HEK293T (cell line): ENCODE data around the gene CELF2.

Experiments used
- ELF4 ChIP-seq: fragments of 450-650 bp; IDR thresholded peaks from 2 replicates; pipeline ENCODE4 v1.6.1; 2017; ENCODE audit warnings: antibody characterized with exemption
- FOXK2 ChIP-seq: fragments of 450-650 bp; IDR thresholded peaks from 2 replicates; pipeline ENCODE4 v1.6.1; 2016; ENCODE audit warnings: mild to moderate bottlenecking
- HDGF ChIP-seq: fragments of 450-650 bp; IDR thresholded peaks from 2 replicates; pipeline ENCODE4 v1.6.1; 2017; ENCODE audit warnings: antibody characterized with exemption, borderline replicate concordance
- LEF1 ChIP-seq: fragments of 450-650 bp; IDR thresholded peaks from 2 replicates; pipeline ENCODE4 v1.6.1; 2017; ENCODE audit warnings: mild to moderate bottlenecking, borderline replicate concordance
- SP1 ChIP-seq: fragments of 450-650 bp; IDR thresholded peaks from 2 replicates; pipeline ENCODE4 v1.6.1; 2017
- SUZ12 ChIP-seq: fragments of 450-650 bp; IDR thresholded peaks from 2 replicates; pipeline ENCODE4 v1.6.1; 2016; ENCODE audit warnings: mild to moderate bottlenecking
- ZNF384 ChIP-seq: fragments of 450-650 bp; IDR thresholded peaks from 2 replicates; pipeline ENCODE4 v1.6.1; 2016
- TF ChIP-seq, protein P1 (sequence below): fragments of 450-650 bp; IDR thresholded peaks from 2 replicates; pipeline ENCODE4 v1.6.1; 2016

DNA sequence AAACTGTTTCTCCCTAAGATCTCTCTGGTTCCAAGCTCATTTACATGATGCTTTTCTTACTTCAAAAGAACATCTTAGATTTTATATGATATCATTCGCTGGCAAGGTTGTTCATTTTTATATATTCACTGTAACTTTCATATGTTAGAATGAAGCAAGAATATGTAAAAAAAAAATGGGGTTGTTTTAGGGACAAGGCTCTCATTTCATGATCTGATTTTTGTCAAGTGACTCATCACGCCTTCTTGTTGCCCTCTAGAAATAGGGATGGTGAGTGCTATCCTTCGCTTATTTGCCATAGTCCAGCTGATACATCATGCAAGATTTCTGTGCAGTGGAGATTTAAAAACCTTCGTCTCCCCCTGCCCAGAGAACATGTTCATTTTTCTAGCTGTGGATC is 14.0 kb upstream of the CELF2 start:
- TF ChIP-seq LEF1, result no peak
- TF ChIP-seq SUZ12, result no peak
- no peak for TF ChIP-seq ZNF384
- TF ChIP-seq, protein P1, sequence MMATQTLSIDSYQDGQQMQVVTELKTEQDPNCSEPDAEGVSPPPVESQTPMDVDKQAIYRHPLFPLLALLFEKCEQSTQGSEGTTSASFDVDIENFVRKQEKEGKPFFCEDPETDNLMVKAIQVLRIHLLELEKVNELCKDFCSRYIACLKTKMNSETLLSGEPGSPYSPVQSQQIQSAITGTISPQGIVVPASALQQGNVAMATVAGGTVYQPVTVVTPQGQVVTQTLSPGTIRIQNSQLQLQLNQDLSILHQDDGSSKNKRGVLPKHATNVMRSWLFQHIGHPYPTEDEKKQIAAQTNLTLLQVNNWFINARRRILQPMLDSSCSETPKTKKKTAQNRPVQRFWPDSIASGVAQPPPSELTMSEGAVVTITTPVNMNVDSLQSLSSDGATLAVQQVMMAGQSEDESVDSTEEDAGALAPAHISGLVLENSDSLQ, result no peak
- TF ChIP-seq ELF4, result no peak
- TF ChIP-seq SP1, result no peak
- TF ChIP-seq HDGF, result no peak
- TF ChIP-seq FOXK2, result no peak
